HG02981 (cell line): ENCODE results near the gene NRIP1.
"Not testable (repeated sequence)": the region's sequence is repeated elsewhere in the genome, so short reads cannot be mapped to it uniquely, and the experiment has no call there.

ENCODE experiments used
- ATAC-seq: cut with Tn5 transposase; IDR thresholded peaks from one replicate; pipeline ENCODE4 v1.9.1; 2021; ENCODE audit warnings: mild to moderate bottlenecking, moderate library complexity; ENCODE audit not compliant: unreplicated experiment

Gene NRIP1

DNA sequence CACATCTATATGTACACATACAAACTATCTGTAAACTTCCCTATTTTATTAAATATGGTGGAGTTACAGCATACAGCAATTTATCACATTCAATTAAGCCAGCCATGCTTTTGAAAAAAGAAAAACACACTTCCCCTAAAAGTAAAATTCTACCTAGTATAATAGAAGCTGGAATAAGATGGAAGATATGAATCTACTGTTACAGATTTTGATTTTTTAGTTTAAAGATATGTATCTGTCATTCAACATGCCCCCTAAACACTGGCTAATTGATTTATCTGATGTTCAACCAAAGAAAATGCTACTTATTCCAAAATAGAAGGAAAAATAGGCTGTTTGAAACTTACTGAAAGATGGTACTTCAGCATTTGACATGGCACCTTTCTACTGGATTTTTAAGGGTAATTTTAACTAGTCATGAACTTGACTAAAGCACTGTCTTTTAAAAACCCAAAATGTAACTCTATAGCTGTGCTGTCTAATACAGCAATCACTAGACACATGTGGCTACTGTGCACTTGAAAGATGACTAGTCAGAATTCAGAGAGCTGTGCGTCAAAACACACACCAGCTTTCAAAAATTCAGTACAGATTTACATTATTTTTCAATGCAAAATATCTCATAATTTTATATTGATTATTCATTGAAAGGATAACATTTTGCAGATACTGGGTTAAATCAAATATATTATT, 25.0 kb downstream of the NRIP1 start:
- ATAC-seq = no peak

DNA sequence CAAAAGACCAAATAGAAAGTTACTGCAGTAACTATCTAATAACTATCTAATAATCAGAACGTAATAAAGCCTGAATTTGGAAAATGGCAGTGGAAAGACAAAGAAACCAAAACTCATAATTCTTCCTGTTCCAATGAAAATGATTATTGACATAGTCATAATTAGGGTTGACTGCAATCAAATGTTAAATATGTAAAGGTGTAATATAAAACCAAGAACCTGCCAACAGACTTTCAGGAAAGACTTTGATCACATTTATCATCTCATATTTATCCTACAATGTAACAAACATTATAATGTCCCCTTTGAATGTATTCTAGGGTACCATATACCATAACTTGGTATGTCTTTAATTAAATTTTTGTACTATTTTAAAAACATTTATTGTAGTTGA, 26.9 kb downstream of the NRIP1 start:
- no peak for ATAC-seq

DNA sequence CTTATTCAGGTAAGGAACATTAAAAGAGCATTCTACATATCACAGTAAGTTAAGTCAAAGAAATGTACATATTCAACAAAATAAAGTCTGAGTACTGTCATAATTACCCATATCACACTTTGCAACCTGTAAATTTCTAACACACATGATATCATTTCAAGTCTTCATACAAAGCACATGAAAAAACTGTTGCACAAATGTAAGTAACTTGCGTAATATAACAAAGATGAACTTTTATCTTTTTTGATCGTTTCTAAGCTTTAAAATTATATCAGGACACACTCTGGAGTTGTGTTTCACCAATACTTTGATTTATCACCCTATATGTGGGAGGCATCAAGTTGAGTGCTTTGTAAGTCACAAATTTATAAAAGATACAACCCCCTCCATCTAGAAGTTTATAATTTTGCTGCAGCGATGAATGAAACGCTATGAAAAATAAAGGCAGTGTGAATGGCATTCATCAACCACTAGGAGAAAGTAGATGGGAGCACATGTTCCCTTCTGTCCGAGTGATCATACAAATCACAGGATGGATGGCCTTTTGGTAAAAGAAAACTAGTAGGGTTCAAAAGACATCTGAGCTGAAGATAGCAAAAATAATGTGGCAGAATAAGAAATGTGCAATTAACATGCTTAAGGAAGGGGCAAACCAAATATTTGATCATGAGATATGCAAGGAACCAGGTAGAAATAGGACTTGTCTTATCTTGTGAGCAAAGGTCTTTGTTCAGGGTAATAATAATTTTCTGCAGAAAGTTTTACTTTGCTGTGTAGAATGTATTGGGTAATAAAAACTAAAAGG, 27.5 kb downstream of the NRIP1 start:
- ATAC-seq = no peak

DNA sequence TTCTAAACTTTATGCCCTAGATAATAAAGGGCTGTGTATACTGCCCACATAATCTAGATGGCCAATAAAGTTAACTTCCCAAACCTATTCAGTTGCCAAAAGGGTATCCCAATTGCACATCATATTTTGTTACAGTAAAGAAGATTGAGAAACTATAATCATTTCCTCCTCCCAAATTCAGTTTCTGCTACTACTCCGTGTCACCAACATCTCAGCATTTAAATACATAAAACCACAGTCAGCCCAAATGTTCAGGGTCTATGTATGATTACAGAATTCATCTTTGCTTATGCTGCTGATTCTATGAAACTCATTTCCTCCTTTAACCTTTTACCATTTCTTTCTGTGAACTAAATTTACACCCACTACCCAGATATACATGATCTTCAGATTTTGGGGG, 28.6 kb downstream of the NRIP1 start:
- no peak for ATAC-seq

DNA sequence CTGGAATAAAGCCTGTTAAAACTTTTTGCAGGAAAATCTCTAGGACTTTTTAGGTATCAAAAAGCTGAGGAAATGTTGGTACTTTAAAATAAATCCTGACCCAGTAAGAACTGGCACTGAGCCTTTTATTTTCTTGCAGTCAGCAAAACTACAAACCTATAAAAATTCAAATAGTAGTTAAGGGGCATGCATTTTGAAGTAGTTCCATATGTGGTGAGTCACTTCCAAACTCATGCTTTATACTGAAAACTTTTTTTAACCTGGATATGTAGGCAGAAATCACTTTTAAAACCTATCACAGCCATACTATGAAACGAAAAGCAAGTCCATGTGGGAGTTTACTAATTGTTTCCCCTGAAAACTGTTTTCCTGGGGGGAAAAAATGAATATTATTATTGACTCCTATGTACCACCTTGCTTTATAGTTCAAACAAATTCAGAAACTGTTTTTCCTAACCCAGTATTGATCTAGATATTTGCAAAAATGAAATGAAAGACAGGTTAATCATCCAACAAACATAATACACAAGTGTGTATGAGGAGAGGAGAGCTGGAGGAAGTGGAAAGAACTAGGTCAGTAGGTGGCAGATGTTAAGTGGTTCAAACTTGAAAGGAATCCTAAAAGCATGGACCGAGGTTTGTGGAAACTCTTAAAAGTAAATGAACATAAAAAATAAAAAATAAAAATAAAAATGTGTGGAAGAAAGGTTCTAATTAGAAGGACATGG, 30.5 kb downstream of the NRIP1 start:
- no peak for ATAC-seq

DNA sequence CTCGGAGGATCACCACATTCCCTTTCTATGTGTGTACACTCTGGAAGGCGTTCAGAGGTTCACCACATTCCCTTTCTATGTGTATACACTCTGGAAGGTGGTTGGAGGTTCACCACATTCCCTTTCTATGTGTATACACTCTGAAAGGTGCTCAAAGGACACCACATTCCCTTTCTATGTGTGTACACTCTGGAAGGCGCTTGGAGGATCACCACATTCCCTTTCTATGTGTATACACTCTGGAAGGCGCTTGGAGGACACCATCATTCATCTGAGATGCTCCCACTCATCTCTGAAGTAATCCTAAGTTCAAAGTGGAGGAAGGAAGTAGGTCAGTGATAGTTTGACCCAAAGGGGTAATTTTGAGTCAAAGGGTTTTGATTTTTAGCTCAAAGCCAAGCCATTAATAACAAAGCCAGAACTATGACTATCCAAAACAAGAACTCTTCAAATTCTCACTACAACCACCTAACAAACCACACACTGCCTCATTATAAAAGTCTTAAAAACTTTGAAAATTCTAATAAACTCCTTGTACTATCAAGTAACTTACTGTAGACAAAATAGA, 32.9 kb downstream of the NRIP1 start:
- ATAC-seq = no peak

DNA sequence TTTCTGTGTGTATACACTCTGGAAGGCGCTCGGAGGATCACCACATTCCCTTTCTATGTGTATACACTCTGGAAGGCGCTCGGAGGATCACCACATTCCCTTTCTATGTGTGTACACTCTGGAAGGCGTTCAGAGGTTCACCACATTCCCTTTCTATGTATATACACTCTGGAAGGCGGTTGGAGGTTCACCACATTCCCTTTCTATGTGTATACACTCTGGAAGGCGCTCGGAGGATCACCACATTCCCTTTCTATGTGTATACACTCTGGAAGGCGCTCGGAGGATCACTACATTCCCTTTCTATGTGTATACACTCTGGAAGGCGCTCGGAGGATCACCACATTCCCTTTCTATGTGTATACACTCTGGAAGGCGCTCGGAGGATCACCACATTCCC, 33.4 kb downstream of the NRIP1 start:
- ATAC-seq = not testable (repeated sequence)

DNA sequence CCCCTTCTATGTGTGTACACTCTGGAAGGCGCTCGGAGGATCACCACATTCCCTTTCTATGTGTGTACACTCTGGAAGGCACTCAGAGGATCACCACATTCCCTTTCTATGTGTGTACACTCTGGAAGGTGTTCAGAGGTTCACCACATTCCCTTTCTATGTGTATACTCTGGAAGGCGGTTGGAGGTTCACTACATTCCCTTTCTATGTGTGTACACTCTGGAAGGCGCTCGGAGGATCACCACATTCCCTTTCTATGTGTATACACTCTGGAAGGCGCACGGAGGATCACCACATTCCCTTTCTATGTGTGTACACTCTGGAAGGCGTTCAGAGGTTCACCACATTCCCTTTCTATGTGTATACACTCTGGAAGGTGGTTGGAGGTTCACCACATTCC, 33.9 kb downstream of the NRIP1 start:
- not testable (repeated sequence) for ATAC-seq

DNA sequence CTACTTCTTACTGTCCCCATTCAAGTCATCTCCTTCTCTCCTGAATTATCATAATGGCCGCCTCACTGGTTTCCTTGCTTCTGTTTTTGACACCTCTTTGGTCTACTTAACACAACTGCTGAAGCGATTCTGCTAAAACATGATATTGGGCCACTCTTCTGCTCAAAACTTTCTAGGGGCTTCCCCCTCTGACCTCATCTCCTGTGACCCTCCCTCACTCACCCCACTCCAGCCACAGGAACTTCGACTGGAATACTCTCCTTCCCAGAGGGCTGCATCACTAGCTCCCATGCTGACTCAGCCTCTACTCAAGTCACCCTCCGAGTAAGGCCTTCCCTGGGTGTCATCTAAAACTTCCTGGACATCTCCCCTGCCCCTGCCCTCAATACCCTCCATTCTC, 35.7 kb downstream of the NRIP1 start:
- ATAC-seq = no peak

DNA sequence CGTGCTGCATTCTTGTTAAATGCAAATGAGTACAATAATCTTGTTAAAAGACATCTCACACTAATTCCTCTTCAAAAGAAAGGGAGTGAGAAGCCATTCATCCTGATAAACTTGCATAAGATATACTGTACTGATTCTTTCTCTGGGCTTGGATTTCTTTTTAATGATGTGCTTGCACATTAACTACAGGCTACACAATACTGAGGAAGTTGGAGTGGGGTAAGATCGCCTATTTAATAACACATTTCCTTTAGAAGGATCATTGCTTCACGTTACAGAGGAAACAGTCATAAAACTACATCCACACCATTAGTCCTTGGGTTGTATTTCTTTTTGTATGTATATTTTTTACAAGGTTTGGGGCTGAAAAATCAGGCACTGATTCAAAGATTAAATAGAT, 36.6 kb downstream of the NRIP1 start:
- no peak for ATAC-seq

DNA sequence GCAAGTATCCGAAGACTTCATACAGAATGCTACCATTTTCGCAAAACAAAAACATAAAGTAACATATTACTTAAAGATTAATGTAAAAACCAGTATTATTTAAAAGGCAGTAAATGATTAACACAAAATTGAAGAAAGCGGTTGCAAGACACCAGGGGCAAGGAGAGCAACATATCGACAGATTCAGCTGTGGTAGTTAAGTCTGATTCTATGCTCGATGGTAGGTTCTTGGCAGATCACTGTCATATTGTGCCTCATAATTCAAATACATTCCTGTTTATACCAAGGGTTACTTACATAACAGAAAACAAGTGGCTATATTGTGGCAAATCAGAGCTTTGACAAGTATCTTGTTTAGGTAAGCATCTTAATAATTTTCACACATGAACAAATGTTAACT, 37.7 kb downstream of the NRIP1 start:
- ATAC-seq = no peak

DNA sequence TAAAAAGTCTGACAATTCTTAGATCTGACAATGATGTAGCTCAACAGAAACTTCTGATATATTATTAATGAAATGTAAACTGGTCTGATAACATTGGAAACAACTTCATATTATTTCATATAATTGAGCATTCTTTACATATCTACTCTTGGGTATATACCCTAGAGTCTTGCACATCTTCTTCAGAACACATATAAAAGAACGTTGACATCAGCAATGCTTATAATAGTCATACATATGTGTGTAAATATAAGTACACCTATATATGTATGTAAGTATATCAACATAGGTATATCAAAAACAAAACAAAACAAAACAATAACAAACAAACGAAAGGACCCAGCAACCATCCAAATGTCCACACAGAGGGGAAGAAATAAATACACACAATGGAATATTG, 38.4 kb downstream of the NRIP1 start:
- ATAC-seq = no peak

DNA sequence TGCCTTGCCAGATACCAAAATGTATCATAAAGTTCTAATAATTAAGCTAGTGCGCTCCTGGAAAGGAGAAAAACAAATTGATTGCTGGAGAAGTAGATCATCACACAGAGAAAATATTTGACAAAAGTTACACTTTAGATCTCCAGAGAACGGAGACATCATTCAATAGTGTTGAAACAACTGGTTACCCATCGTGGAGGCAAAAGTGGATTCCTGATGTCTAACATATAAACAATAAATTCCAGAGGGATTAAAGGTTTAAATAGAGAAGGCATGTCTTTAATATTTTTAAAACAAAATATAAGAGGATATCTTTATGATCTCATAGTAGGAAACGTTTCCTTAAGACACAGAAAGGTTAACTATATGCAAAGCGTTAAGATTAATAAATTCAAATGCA, 41.0 kb downstream of the NRIP1 start:
- ATAC-seq = no peak

DNA sequence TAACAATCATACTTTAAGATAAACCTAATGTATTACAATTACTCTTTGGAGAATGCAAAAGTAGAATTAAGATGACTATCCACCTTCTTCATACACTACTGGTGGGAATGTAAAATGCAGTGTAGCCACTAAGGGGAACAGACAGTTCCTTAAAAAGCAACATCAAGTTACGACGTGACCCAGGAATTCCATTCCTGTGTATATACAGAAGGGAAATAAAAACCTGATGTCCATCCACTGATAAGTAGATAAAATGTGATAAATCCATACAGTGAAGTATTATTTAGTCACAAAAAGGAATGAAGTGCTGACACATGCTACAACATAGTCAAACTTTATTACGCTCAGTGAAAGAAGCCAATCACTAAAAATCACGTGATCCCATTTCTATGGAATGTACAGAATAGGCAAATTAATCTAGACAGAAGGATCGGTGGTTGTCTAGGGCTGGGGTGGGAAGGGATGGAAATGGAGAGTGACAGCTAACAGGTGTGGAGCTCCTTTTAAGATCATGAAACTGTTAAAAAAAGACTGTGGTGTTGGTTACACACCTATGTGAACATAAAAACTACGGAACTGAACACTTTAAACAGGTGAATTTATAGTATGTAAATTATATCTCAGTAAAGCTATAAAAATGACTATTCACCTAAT, 42.1 kb downstream of the NRIP1 start:
- no peak for ATAC-seq

DNA sequence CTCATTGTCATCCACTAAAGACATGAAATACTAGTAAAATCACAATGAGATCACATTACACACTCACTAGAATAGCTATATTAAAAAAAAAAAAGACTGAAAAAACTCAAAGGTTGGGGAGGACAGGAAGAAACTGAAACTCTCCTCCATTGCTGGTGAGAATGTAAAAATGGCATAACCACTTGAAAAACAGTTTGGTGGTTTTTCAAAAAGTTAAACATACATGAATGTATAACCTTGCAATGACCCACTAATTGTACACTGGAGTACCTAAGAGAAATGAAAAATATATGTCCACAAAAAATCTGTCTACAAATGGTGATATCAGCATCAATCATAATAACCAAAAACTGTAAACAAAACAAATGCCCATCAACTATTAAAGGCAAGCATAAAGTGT, 44.0 kb downstream of the NRIP1 start:
- no peak for ATAC-seq

DNA sequence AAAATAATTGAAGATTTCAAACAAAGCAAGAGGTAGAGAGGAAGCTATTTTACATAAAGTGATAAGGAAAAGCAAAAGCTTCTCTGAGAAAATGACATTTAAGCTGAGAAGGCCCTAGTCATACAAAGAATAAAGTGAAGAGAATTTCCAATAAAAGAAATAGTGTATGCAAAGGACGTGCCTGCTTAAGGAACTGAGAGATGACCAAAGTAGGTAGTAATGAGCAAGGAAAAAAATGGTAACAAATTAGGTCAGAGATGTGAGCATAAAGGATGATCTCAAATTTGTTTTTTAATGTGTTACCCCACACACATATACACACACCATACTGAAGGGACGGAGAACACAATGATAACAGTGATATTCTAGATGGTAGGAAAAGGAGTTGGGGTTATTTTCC, 46.4 kb downstream of the NRIP1 start:
- ATAC-seq = no peak

DNA sequence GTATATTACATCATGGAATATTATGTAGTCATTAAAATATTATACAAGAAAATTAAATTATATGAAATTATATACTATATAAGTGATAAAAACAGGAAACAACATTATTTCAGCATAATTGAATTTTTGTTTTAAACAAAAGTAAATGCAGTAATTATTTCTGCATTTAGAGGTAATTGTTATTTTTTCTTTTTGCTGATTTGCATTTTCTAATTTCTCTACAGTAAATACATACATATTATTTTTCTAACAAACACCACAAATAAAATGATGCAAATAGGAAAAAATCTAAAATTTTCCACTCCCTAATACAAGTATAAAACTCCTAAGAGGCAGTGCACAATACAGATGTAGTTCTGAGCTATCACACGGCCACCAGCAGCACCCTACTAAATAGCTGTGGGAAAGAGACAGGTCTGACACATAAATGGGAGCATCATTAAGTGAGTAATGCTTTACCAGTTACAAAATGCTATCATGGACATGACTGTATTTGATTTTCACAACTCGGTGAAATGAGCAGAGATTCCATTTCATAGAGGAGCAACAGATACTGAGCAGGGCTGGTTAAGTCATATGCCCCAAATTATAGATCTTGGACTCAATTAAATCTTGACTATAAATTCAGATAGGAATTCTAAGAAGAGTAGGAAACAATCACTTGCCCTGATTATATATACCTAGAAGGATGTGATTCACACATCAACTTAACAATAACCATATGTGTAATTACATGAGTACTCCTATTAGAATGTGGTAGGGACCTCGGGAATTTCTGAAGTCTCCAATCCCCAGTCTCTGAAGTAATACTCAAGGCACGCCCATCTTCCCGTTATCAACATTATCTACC, 49.0 kb downstream of the NRIP1 start:
- ATAC-seq = no peak

DNA sequence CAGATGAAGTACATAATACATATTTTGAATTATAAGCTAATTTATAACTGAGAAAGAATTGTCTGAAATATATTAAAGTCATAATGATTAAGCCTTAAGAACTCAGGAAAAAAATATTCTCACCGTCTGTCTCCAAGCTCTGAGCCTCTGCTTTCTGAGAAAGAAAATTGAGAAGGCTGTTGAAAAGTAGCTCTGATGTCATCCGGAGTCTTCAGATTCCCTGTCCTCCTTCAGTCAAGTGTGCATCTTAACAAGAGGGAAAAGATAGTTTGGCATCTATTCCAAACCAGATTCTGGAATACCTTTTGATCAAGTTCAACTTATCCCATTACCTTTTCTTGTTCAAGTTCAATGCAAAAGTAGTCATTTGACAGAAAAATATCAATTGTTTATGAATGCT, 50.6 kb downstream of the NRIP1 start:
- ATAC-seq = no peak

DNA sequence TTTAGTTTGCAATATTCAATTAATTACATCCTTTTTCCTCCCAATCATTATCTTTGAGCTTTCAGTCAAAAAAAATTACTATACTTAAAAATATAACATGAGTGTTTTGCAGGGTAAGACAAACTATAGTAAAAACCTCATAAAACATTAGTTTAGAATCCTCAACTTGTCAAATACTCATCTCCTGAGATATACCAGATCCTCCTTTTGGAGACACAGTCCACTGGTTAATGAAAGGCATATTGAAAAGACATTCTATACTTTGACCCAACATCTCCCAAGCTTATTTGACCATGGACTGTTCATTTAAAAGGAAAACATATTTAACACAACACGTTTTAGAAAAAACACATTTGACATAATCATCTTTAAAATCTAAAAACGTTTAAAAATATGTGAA, 52.8 kb downstream of the NRIP1 start:
- no peak for ATAC-seq

DNA sequence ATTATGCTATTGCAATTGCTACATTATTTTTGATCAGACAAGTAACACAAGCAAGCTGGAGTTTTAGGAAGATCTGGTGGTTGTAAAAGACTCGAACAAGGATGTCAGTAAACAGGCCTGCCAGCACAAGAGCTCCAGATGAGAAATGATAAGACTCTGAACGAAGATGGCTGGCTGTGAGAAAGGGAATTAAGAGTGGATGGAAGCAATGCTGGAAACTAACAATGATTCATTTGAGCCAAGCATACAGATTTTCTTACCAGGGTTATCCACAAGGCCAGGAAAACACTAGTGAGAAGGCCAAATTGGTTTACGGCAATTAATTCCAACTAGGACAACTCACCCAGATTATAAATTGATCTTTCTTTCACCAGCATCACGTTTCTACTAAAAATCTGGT, 54.2 kb downstream of the NRIP1 start:
- ATAC-seq = no peak
